HEK293 (cell line): ENCODE measurements around the gene TEAD4.

Source experiments
- CTCF ChIA-PET: fragments of 350-600 bp; formaldehyde crosslinking; extraction: SDS; loops from one replicate; lab custom pipeline; 2021; ENCODE audit warnings: antibody characterized with exemption; lab: Yijun Ruan, JAX
- POLR2A ChIA-PET: fragments of 300-600 bp; formaldehyde crosslinking; extraction: SDS; loops from one replicate; lab custom pipeline; 2020; ENCODE audit warnings: antibody characterized with exemption, inconsistent platforms; lab: Yijun Ruan, JAX
- H3K27ac ChIP-seq: fragments of 200-500 bp; sonication (Bioruptor generic); 2 replicates; pipeline ENCODE4 v1.5.1; 2014; ENCODE audit warnings: low read depth, low read length, control low read depth, inconsistent platforms; ENCODE audit errors: extremely low read depth
- H3K36me3 ChIP-seq, 2 experiments: fragments of 200-500 bp in 1 of 2; sonication (Bioruptor generic) in 1 of 2; 1 replicate in 1 of 2; 2 replicates in 1 of 2; pipeline ENCODE4 v1.5.1; 2014 to 2017; ENCODE audit warnings: inconsistent platforms in 2 of 2, low read length in 2 of 2; ENCODE audit not compliant: control insufficient read depth in 2 of 2, insufficient read depth in 1 of 2
- H3K4me1 ChIP-seq: fragments of 200-500 bp; sonication (Bioruptor generic); 2 replicates; pipeline ENCODE4 v1.5.1; 2014; ENCODE audit warnings: mild to moderate bottlenecking, low read length, inconsistent platforms; ENCODE audit not compliant: control insufficient read depth, insufficient read depth
- H3K4me3 ChIP-seq: 2 replicates; pipeline ENCODE4 v1.5.1; 2011; ENCODE audit warnings: low read depth, mild to moderate bottlenecking, control low read depth, low read length, moderate library complexity
- H3K9me3 ChIP-seq: fragments of 200-500 bp; sonication (Bioruptor generic); 2 replicates; pipeline ENCODE4 v1.5.1; 2014; ENCODE audit warnings: low read depth, low read length, inconsistent platforms; ENCODE audit not compliant: control insufficient read depth, insufficient read depth
- BCL11A ChIP-seq: fragments of 450-650 bp; formaldehyde crosslinking; IDR thresholded peaks from 2 replicates; pipeline ENCODE4 v1.5.1; 2016; ENCODE audit warnings: low read depth, missing biosample characterization, missing genetic modification characterization
- GLIS2 ChIP-seq: fragments of 450-650 bp; formaldehyde crosslinking; IDR thresholded peaks from 2 replicates; pipeline ENCODE4 v1.5.1; 2016; ENCODE audit warnings: missing biosample characterization, missing genetic modification characterization
- IKZF3 ChIP-seq: fragments of 450-650 bp; IDR thresholded peaks from 2 replicates; pipeline ENCODE4 v1.5.0; 2018; ENCODE audit warnings: missing biosample characterization, mild to moderate bottlenecking, missing genetic modification characterization, moderate library complexity
- KLF8 ChIP-seq: fragments of 450-650 bp; formaldehyde crosslinking; IDR thresholded peaks from 2 replicates; pipeline ENCODE4 v1.5.1; 2016; ENCODE audit warnings: missing biosample characterization, missing genetic modification characterization
- MYNN ChIP-seq: fragments of 450-650 bp; formaldehyde crosslinking; IDR thresholded peaks from 2 replicates; pipeline ENCODE4 v1.5.1; 2016; ENCODE audit warnings: missing biosample characterization, missing genetic modification characterization, borderline replicate concordance
- OVOL3 ChIP-seq: fragments of 450-650 bp; formaldehyde crosslinking; IDR thresholded peaks from 2 replicates; pipeline ENCODE4 v1.5.1; 2016; ENCODE audit warnings: missing biosample characterization, missing genetic modification characterization
- PATZ1 ChIP-seq: fragments of 450-650 bp; formaldehyde crosslinking; IDR thresholded peaks from 2 replicates; pipeline ENCODE4 v1.5.1; 2016; ENCODE audit warnings: missing biosample characterization, missing genetic modification characterization
- PBX3 ChIP-seq: sonication (generic); formaldehyde crosslinking; IDR thresholded peaks from 2 replicates; pipeline ENCODE4 v1.8.1; 2022; ENCODE audit warnings: mild to moderate bottlenecking, moderate library complexity, missing genetic modification reagents
- SP3 ChIP-seq: fragments of 450-650 bp; formaldehyde crosslinking; IDR thresholded peaks from 2 replicates; pipeline ENCODE4 v1.5.1; 2016; ENCODE audit warnings: missing biosample characterization, missing genetic modification characterization
- ZBTB10 ChIP-seq: fragments of 450-650 bp; formaldehyde crosslinking; IDR thresholded peaks from 2 replicates; pipeline ENCODE4 v1.5.1; 2016; ENCODE audit warnings: missing biosample characterization, missing genetic modification characterization
- ZFHX2 ChIP-seq: fragments of 450-650 bp; formaldehyde crosslinking; conservative IDR thresholded peaks from 2 replicates; pipeline ENCODE4 v1.5.1; 2016; ENCODE audit warnings: missing biosample characterization, missing genetic modification characterization
- ZNF121 ChIP-seq: fragments of 450-650 bp; formaldehyde crosslinking; IDR thresholded peaks from 2 replicates; pipeline ENCODE4 v1.5.1; 2016; ENCODE audit warnings: missing biosample characterization, missing genetic modification characterization
- ZNF174 ChIP-seq: fragments of 450-650 bp; formaldehyde crosslinking; IDR thresholded peaks from 2 replicates; pipeline ENCODE4 v1.5.0; 2017; ENCODE audit warnings: missing biosample characterization, mild to moderate bottlenecking, missing genetic modification characterization
- ZNF184 ChIP-seq: fragments of 450-650 bp; IDR thresholded peaks from 2 replicates; pipeline ENCODE4 v1.5.1; 2018; ENCODE audit warnings: missing biosample characterization, mild to moderate bottlenecking, missing genetic modification characterization
- ZNF223 ChIP-seq: fragments of 450-650 bp; formaldehyde crosslinking; IDR thresholded peaks from 2 replicates; pipeline ENCODE4 v1.5.1; 2016; ENCODE audit warnings: missing biosample characterization, missing genetic modification characterization
- ZNF24 ChIP-seq: fragments of 450-650 bp; formaldehyde crosslinking; IDR thresholded peaks from 2 replicates; pipeline ENCODE4 v1.5.1; 2016; ENCODE audit warnings: missing biosample characterization, missing genetic modification characterization
- ZNF248 ChIP-seq: fragments of 450-650 bp; formaldehyde crosslinking; IDR thresholded peaks from 2 replicates; pipeline ENCODE4 v1.5.1; 2017; ENCODE audit warnings: missing biosample characterization, missing genetic modification characterization
- ZNF335 ChIP-seq: fragments of 450-650 bp; formaldehyde crosslinking; conservative IDR thresholded peaks from 2 replicates; pipeline ENCODE4 v1.5.1; 2016; ENCODE audit warnings: missing biosample characterization, missing genetic modification characterization
- ZNF544 ChIP-seq: fragments of 450-650 bp; formaldehyde crosslinking; IDR thresholded peaks from 2 replicates; pipeline ENCODE4 v1.5.0; 2017; ENCODE audit warnings: missing biosample characterization, missing genetic modification characterization
- ZNF560 ChIP-seq: fragments of 450-650 bp; formaldehyde crosslinking; IDR thresholded peaks from 2 replicates; pipeline ENCODE4 v1.5.1; 2017; ENCODE audit warnings: missing biosample characterization, missing genetic modification characterization, borderline replicate concordance
- ZNF610 ChIP-seq: fragments of 450-650 bp; formaldehyde crosslinking; IDR thresholded peaks from 2 replicates; pipeline ENCODE4 v1.5.1; 2016; ENCODE audit warnings: missing biosample characterization, missing genetic modification characterization, borderline replicate concordance
- ZNF677 ChIP-seq: fragments of 450-650 bp; IDR thresholded peaks from 2 replicates; pipeline ENCODE4 v1.5.0; 2018; ENCODE audit warnings: missing biosample characterization, mild to moderate bottlenecking, missing genetic modification characterization, moderate library complexity
- ZNF704 ChIP-seq: fragments of 450-650 bp; formaldehyde crosslinking; IDR thresholded peaks from 2 replicates; pipeline ENCODE4 v1.5.1; 2016; ENCODE audit warnings: missing biosample characterization, missing genetic modification characterization

Gene TEAD4

GRCh38 chr12:3077572-3078081 is 118.4 kb downstream of the TEAD4 start:
- Histone ChIP-seq H3K9me3 (no peaks in the 10 kb centered on the region), H3K4me3 (peak overlapping the region; percentile 68), H3K36me3 (no peaks in the 10 kb centered on the region), H3K4me1 (peaks cover 2% of the 10 kb centered on the region; the same call in 1 of the 2 replicates), H3K27ac (peak overlapping the region; percentile 52; the same call in 1 of the 2 replicates)
- POLR2A ChIA-PET = no interaction called here
- CTCF ChIA-PET = interaction anchor here (0.7 to 1.2 kb wide), 2 partner anchors 23 to 198 kb away, joined by 3 read pairs; no protein-coding TSS in a partner anchor
- TF ChIP-seq ZNF610 (tag by site-specific recombination) (no peak), ZNF335 (tag by site-specific recombination) (peak; percentile 90), ZBTB10 (tag by site-specific recombination) (peak; percentile 30; the same call in 1 of the 2 replicates), PATZ1 (tag by site-specific recombination) (0 out of 2 replicates have a peak, but pooled peaks have one; percentile 35), ZFHX2 (peak; percentile 65), GLIS2 (tag by site-specific recombination) (peak; percentile 30; the same call in 1 of the 2 replicates), ZNF223 (tag by site-specific recombination) (no peak)

- Histone ChIP-seq H3K4me1 (peaks cover 2% of the 10 kb centered on the region; the same call in 1 of the 2 replicates), H3K36me3 (no peaks in the 10 kb centered on the region), H3K4me3 (peak overlapping the region; percentile 68), H3K9me3 (no peaks in the 10 kb centered on the region), H3K27ac (no peak overlapping the region)
- ChIA-PET CTCF (interaction anchor here (0.6 to 1.2 kb wide), 4 partner anchors 15 to 197 kb away, joined by 3 to 4 read pairs (median 3); no protein-coding TSS in a partner anchor), POLR2A (interaction anchor here (0.6 kb wide), 1 partner anchor 24 kb away, joined by 3 read pairs; no protein-coding TSS in a partner anchor)
- no peak for TF ChIP-seq ZNF544 (tag by site-specific recombination)
- TF ChIP-seq OVOL3 = no peak
- no peak for TF ChIP-seq ZNF704
- no peak for TF ChIP-seq ZFHX2
- no peak for TF ChIP-seq ZNF677
- TF ChIP-seq ZBTB10 (tag by site-specific recombination) = no peak
- no peak for TF ChIP-seq BCL11A (tag by site-specific recombination)
- no peak for TF ChIP-seq ZNF24
- TF ChIP-seq IKZF3 (tag by site-specific recombination) = no peak
- TF ChIP-seq ZNF560 (tag by site-specific recombination) = no peak
- no peak for TF ChIP-seq ZNF223 (tag by site-specific recombination)
- TF ChIP-seq KLF8 (tag by site-specific recombination) = no peak
- no peak for TF ChIP-seq SP3 (tag by site-specific recombination)
- no peak for TF ChIP-seq ZNF248 (tag by site-specific recombination)
- TF ChIP-seq ZNF174 (tag by site-specific recombination) = no peak
- TF ChIP-seq MYNN = no peak
- no peak for TF ChIP-seq ZNF121
- no peak for TF ChIP-seq PBX3 (CRISPR knock-in tag)
- TF ChIP-seq ZNF184 (tag by site-specific recombination) = no peak
Measured at GRCh38 chr12:3078086-3078820, 119.1 kb downstream of the TEAD4 start.
